H54 (cell line): ENCODE measurements around the gene ATAD5.
A peak's percentile ranks its signal among the peaks of the same experiment; 100 is the strongest.
"Not testable (repeated sequence)": the region's sequence is repeated elsewhere in the genome, so short reads cannot be mapped to it uniquely, and the experiment has no call there.

Experiments used
- DNase-seq: peaks from one replicate; pipeline ENCODE4 v3.0.0; 2011; ENCODE audit warnings: low spot score, mixed read lengths; ENCODE audit not compliant: insufficient read length
- FAIRE-seq: peaks from 3 replicates; lab custom pipeline; 2011; peaks lifted over from hg19 to GRCh38; lab: Jason Lieb, UNC
- POLR2A ChIP-seq: IDR thresholded peaks from 2 replicates; pipeline ENCODE4 v1.6.1; 2011; ENCODE audit warnings: low read depth, mild to moderate bottlenecking, low read length

ATAD5 gene

GRCh38 chr17:30812218-30813177, 19.3 kb upstream of the ATAD5 start:
- DNase-seq: no peak
- no peak for TF ChIP-seq POLR2A
- FAIRE-seq: no peak

DNA sequence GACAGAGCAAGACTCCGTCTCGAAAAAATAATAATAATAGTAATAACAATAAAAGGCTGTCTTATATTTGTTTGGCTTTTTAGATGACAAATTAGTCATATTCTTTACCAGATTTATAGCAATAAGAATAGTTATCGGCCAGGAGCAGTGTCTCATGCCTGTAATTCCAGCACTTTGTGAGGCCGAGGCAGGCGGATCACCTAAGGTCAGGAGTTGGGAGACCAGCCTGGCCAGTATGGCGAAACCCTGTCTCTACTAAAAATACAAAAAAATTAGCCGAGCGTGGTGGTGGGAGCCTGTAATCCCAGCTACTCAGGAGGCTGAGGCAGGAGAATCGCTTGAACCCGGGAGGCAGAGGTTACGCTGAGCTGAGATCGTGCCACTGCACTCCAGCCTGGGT, 17.5 kb upstream of the ATAD5 start:
- not testable (repeated sequence) for FAIRE-seq, DNase-seq

- not testable (repeated sequence) for DNase-seq, FAIRE-seq
These were observed 16.9 kb upstream of the ATAD5 start for GRCh38 chr17:30814860-30815259.

DNA sequence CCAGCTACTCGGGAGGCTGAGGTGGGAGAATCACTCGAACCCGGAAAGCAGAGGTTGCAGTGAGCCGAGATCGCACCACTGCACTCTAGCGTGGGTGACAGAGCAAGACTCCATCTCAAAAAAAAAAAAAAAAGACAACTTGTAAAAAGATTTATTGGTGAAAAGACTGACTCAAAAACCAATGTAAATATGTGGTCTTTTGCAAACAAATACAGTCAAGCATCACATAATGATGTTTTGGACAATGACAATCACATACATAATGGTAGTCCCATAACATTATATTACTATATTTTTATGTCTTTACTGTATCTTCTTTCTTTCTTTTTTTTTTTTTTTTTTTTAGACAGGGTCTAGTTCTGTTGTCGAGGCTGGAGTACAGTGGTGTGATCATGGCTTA, 15.6 kb upstream of the ATAD5 start:
- FAIRE-seq (no peak), DNase-seq (no peak)
- TF ChIP-seq POLR2A: no peak

DNA sequence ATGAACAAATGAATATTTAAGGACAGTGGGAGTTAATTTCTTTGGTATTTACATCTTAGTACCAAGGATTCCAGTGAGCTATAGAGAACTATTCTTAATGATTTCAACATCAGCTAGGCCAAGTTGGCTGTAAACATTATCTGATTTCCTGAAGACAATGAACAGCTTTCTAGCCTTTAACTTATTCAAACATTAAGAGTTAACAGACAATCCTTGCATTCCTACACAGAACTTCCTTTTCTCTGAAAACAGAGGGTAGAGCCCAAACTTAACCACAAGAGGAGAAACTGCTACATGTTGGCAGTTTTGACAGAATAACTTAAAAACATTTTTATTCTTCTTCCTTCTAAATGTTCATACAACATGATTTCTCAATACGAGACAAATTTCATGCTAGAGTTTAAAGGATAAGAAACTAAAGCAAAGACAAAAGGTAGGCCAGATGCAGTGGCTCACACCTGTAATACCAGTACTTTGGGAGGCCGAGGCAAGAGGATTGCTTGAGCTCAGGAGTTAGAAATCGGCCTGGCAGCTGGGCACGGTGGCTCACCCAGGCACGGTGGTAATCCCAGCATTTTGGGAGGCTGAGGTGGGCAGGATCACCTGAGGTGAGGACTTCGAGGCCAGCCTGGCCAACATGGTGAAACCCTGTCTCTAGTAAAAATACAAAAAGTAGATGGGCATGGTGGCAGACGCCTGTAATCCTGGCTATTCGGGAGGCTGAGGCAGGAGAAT, 11.6 kb upstream of the ATAD5 start:
- TF ChIP-seq POLR2A: no peak
- DNase-seq (no peak), FAIRE-seq (no peak)

DNA sequence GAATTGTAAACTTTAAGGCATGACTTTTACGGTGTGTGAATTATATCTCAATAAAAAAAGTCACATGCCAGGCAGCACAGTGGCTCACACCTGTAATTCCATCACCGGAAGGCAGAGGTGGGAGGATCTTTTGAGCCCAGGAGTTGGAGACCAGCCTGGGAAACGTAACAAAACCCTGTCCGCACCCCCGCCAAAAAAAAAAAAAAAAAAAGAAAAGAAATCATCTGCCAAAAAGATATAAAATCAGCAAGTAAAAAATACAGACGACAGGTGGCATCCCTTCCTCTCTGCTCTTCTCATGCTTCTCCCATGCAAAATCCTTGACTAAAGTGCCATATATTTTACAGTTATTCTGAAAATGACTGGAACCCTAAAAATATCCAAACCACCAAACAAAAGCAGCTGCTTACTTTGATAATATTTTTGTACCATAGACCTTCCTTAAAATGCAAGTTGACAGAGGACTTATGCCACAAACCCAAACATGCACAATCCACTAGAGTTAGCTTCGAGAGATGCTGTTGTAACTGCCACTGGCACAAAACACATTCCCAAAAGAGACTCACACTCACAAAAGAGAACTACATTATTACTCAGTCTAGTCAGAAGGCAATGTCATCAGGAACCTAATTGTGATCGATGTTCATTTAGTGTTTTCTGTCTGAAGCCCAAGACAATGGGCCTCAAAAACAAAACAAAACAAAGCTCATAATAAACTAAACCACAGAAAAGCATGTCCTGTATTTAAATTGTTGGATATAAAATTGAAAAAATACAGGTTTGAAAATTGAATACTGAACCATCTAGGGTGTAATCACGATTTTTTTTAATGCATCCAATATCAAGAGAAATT, 9.7 kb upstream of the ATAD5 start:
- DNase-seq (no peak), FAIRE-seq (no peak)
- no peak for TF ChIP-seq POLR2A

DNA sequence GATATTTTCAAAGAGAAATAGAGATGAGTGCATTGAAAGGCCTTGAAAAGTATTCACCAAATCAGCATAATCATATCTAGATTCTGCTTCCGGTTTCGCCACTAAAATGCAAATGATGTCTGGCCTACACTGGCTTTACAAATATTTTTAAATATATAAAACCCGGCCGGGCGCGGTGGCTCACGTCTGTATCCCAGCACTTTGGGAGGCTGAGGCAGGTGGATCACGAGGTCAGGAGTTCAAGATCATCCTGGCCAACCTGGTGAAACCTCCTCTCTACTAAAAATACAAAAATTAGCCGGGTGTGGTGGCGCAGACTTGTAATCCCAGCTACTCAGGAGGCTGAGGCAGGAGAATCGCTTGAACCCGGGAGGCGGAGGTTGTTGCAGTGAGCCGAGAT, 8.8 kb upstream of the ATAD5 start:
- DNase-seq, FAIRE-seq: not testable (repeated sequence)

- no peak for TF ChIP-seq POLR2A
- FAIRE-seq (no peak), DNase-seq (no peak)
These were observed 8.3 kb upstream of the ATAD5 start for GRCh38 chr17:30823421-30823820.

- no peak for TF ChIP-seq POLR2A
- DNase-seq: peak; percentile 20
- no peak for FAIRE-seq
These were observed 7.8 kb upstream of the ATAD5 start for GRCh38 chr17:30824002-30824355.

- FAIRE-seq: no peak
- peak; percentile 76 for DNase-seq
- peak; percentile 78 for TF ChIP-seq POLR2A
These were observed 7.2 kb upstream of the ATAD5 start, which contains the start of gene CRLF3 for GRCh38 chr17:30824356-30825145. Gene CRLF3 (minus strand): TSS chr17:30824692. CDS start chr17:30824651, 41 bp downstream.

- DNase-seq (no peak), FAIRE-seq (no peak)
- TF ChIP-seq POLR2A: no peak
These were observed 4.7 kb upstream of the ATAD5 start for GRCh38 chr17:30827082-30827481.

DNA sequence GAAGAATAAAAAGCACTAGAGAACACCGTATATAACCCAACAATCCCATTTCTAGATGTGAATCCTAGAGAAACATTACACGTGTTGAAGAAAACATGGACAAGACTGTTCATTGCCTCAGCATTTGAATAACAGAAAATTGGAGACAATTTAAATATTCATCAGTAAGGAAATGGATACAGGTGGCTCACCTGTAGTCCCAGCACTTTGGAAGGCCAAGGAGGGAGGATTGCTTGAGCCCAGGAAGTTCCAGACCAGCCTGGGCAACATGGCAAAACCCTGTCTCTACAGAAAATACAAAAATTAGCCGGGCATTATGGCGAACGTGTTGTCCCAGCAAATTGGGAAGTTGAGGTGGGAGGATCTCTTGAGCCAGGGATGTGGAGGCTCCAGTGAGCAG, 2.7 kb upstream of the ATAD5 start:
- FAIRE-seq: no peak
- no peak for TF ChIP-seq POLR2A
- no peak for DNase-seq

- TF ChIP-seq POLR2A: no peak
- no peak for FAIRE-seq
- no peak for DNase-seq
These were observed 509 bp upstream of the ATAD5 start for GRCh38 chr17:30831257-30831656.
